OCI-LY1 (cell line): Measurements from ENCODE around the gene RELB.

ENCODE experiments used
- H2AFZ ChIP-seq: fragments of 200-600 bp; sonication (generic), shearing (Covaris generic); 2 replicates; pipeline ENCODE4 v1.6.0; 2014; ENCODE audit warnings: antibody characterized with exemption, mild to moderate bottlenecking, low read length
- H3F3A ChIP-seq: fragments of 200-600 bp; sonication (generic), shearing (Covaris generic); 2 replicates; pipeline ENCODE4 v1.6.0; 2014; ENCODE audit warnings: mild to moderate bottlenecking, antibody characterized with exemption, low read length, moderate library complexity; ENCODE audit not compliant: insufficient read depth
- H3K27ac ChIP-seq: fragments of 200-600 bp; sonication (generic); 2 replicates; pipeline ENCODE4 v1.5.1; 2014; ENCODE audit warnings: low read length, mixed run types, mild to moderate bottlenecking, low read depth; ENCODE audit not compliant: poor library complexity, severe bottlenecking
- H3K27me3 ChIP-seq: fragments of 200-600 bp; sonication (generic); 2 replicates; pipeline ENCODE4 v1.6.0; 2014; ENCODE audit warnings: antibody characterized with exemption, mild to moderate bottlenecking, low read length, moderate library complexity; ENCODE audit not compliant: insufficient read depth
- H3K36me3 ChIP-seq: fragments of 200-600 bp; sonication (generic); 2 replicates; pipeline ENCODE4 v1.6.1; 2014; ENCODE audit warnings: mild to moderate bottlenecking, antibody characterized with exemption, low read length, moderate library complexity, mixed read lengths; ENCODE audit not compliant: insufficient read depth
- H3K4me1 ChIP-seq: fragments of 200-600 bp; sonication (generic); 2 replicates; pipeline ENCODE4 v1.5.1; 2014; ENCODE audit warnings: mild to moderate bottlenecking, low read length, moderate library complexity; ENCODE audit not compliant: insufficient read depth, severe bottlenecking
- H3K4me2 ChIP-seq: fragments of 200-600 bp; sonication (generic), shearing (Covaris generic); 2 replicates; pipeline ENCODE4 v1.6.1; 2014; ENCODE audit warnings: low read length
- H3K4me3 ChIP-seq: fragments of 200-600 bp; sonication (generic); 2 replicates; pipeline ENCODE4 v1.5.1; 2014; ENCODE audit warnings: low read length, low read depth, mild to moderate bottlenecking, mixed read lengths; ENCODE audit not compliant: poor library complexity, severe bottlenecking
- H3K79me2 ChIP-seq: fragments of 200-600 bp; shearing (Covaris generic); 2 replicates; pipeline ENCODE4 v1.6.1; 2016; ENCODE audit warnings: mixed run types, low read length, mixed read lengths; ENCODE audit not compliant: insufficient read depth
- H3K9ac ChIP-seq: fragments of 200-600 bp; sonication (generic), shearing (Covaris generic); 2 replicates; pipeline ENCODE4 v1.6.1; 2014; ENCODE audit warnings: mild to moderate bottlenecking, low read length, mixed read lengths
- H3K9me2 ChIP-seq: fragments of 200-600 bp; sonication (generic), shearing (Covaris generic); 2 replicates; pipeline ENCODE4 v1.6.1; 2014; ENCODE audit warnings: low read depth, mild to moderate bottlenecking, low read length, mixed read lengths
- H3K9me3 ChIP-seq: fragments of 200-600 bp; shearing (Covaris generic); 2 replicates; pipeline ENCODE4 v1.6.1; 2014; ENCODE audit warnings: low read length, mixed read lengths
- H4K20me1 ChIP-seq: fragments of 200-600 bp; sonication (generic), shearing (Covaris generic); 2 replicates; pipeline ENCODE4 v1.6.0; 2016; ENCODE audit warnings: mild to moderate bottlenecking, low read length; ENCODE audit not compliant: insufficient read depth
- EZH2 ChIP-seq: fragments of 200-600 bp; sonication (generic), shearing (Covaris generic); IDR thresholded peaks from 2 replicates; pipeline ENCODE4 v1.8.0; 2017; ENCODE audit warnings: borderline replicate concordance, mixed run types, mild to moderate bottlenecking, antibody characterized with exemption, low read length, moderate library complexity, mixed read lengths
- TF ChIP-seq, protein P1 (sequence below): fragments of 200-600 bp; sonication (generic), shearing (Covaris generic); IDR thresholded peaks from 2 replicates; pipeline ENCODE4 v1.5.1; 2017; ENCODE audit warnings: mild to moderate bottlenecking, antibody characterized with exemption, low read length, moderate library complexity, mixed read lengths

RELB gene

DNA sequence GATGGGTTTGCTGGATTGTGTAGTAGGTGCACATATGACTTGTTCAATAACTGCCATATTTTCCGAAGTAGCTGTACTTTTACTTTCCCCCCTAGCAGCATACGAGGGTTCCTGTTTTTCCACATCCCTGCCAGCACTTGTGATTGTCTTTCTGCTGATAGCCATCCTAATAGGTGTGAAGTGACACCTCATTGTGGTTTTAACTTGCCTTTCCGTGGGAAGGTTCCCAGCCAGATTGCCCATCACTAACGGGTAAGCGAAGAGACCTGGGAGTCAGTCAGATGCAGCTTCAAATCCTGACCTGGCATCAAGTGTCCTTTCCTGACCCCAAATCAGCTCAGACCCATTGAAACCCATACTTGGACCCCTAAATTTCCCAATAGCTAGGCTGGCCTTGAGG is 41.6 kb upstream of the RELB start:
- H4K20me1 ChIP-seq = no peaks in the 10 kb centered on the region
- H3K4me3 ChIP-seq = no peak overlapping the region
- H3K9ac ChIP-seq = no peak overlapping the region; the same call in 1 of the 2 replicates
- H3K9me2 ChIP-seq = no peaks in the 10 kb centered on the region
- H3K79me2 ChIP-seq = peaks cover 52% of the 10 kb centered on the region
- no peaks in the 10 kb centered on the region for H3F3A ChIP-seq
- no peak for TF ChIP-seq EZH2
- TF ChIP-seq, protein P1, sequence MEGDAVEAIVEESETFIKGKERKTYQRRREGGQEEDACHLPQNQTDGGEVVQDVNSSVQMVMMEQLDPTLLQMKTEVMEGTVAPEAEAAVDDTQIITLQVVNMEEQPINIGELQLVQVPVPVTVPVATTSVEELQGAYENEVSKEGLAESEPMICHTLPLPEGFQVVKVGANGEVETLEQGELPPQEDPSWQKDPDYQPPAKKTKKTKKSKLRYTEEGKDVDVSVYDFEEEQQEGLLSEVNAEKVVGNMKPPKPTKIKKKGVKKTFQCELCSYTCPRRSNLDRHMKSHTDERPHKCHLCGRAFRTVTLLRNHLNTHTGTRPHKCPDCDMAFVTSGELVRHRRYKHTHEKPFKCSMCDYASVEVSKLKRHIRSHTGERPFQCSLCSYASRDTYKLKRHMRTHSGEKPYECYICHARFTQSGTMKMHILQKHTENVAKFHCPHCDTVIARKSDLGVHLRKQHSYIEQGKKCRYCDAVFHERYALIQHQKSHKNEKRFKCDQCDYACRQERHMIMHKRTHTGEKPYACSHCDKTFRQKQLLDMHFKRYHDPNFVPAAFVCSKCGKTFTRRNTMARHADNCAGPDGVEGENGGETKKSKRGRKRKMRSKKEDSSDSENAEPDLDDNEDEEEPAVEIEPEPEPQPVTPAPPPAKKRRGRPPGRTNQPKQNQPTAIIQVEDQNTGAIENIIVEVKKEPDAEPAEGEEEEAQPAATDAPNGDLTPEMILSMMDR = no peak
- peaks cover 61% of the 10 kb centered on the region for H3K4me1 ChIP-seq
- H3K9me3 ChIP-seq = no peaks in the 10 kb centered on the region
- no peak overlapping the region for H2AFZ ChIP-seq
- H3K27me3 ChIP-seq = no peaks in the 10 kb centered on the region
- peak overlapping the region; percentile 84 for H3K27ac ChIP-seq
- H3K4me2 ChIP-seq = peak overlapping the region; percentile 45; the same call in 1 of the 2 replicates
- H3K36me3 ChIP-seq = peaks cover 18% of the 10 kb centered on the region

DNA sequence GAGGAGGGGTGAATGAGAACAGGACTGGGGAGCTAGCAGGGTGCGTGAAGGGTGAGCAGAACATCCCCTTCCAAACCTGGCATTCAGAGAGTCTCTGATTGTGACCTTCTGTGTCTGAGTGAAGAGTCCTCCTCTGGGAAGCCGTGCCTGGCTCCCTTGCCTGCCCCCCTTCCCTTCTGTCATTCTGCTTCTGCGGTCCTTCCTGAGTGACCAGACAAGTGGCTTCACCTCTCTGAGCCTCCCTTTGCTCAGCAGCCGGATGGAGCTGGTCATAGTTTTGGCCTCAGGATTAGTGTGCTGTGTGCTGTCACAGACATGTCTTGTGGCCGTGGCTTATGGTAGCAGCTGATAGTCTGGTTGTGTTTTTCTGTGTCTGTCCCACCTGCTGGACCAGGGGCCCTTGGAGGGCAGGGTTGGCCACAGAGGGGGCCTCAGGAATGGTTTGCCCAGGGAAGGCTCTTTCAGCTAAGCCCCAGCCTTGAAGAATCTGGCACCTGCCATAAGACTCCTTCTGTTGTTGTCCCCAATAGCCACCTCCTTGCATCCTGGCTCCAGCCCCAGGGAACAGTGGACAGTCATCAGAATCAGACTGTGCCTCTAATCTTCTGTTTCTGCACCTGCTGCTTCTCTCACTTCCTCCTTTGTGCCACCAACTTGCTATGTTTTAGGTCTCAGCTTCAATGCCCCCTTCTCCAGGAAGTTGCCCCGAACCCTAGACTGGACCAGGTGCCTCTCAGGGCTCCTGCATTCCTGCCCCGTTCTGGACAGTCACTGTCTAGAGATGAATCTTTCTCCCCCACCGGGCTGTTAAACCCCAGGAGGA is 40.1 kb upstream of the RELB start:
- Histone ChIP-seq H3K4me3 (peak overlapping the region; percentile 3), H3K9me3 (no peaks in the 10 kb centered on the region), H3K79me2 (peaks cover 43% of the 10 kb centered on the region), H4K20me1 (no peaks in the 10 kb centered on the region), H3K9me2 (no peaks in the 10 kb centered on the region), H3K4me1 (peaks cover 58% of the 10 kb centered on the region), H3F3A (no peaks in the 10 kb centered on the region), H3K27ac (peak overlapping the region; percentile 84), H2AFZ (no peak overlapping the region), H3K36me3 (peaks cover 24% of the 10 kb centered on the region), H3K4me2 (peak overlapping the region; percentile 45), H3K27me3 (no peaks in the 10 kb centered on the region), H3K9ac (peak overlapping the region; percentile 14; the same call in 1 of the 2 replicates)
- no peak for TF ChIP-seq EZH2
- TF ChIP-seq, protein P1 = no peak

DNA sequence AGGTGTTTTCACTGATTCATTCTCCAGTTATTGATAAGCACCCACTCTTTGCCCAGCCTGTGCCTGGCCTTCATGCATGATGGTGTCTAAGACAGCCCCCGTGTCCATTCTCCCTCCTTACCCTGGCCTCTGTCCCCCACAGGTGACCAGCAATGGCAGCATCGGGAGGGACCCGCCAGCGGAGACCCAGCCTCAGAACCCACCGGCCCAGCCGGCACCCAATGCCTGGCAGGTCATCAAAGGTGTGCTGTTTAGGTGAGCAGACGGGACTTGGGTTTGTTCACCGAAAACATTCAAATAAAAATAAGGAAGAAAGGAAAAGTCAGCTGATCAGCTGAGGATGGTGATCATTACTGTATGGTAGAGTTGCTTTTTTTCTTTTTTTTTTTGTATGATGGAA is 39.4 kb upstream of the RELB start:
- Histone ChIP-seq H3K9me2 (no peaks in the 10 kb centered on the region), H3K79me2 (peaks cover 36% of the 10 kb centered on the region), H3K36me3 (peaks cover 29% of the 10 kb centered on the region), H3K27ac (peak overlapping the region; percentile 84), H3K4me1 (peaks cover 51% of the 10 kb centered on the region), H2AFZ (no peak overlapping the region), H3K4me3 (no peak overlapping the region), H3K4me2 (peak overlapping the region; percentile 45; the same call in 1 of the 2 replicates), H3K9me3 (no peaks in the 10 kb centered on the region), H4K20me1 (no peaks in the 10 kb centered on the region), H3K9ac (peak overlapping the region; percentile 4; the same call in 1 of the 2 replicates), H3K27me3 (no peaks in the 10 kb centered on the region), H3F3A (no peaks in the 10 kb centered on the region)
- no peak for TF ChIP-seq EZH2
- TF ChIP-seq, protein P1 = no peak
